Heart right ventricle (tissue), 16 donors: ENCODE results near the gene DSN1. TPM values are rescaled to one million over a fixed set of nuclear protein-coding genes. Genes with fewer than 3 reads are reported as not detected.

Source experiments
- ATAC-seq, 8 donors: fragments of 200-7000 bp; cut with Tn5 transposase; one replicate each; pipeline ENCODE4 v1.9.1; 2020; ENCODE audit warnings: mild to moderate bottlenecking in 8 of 8, moderate library complexity in 8 of 8, moderate number of reproducible peaks in 1 of 8
- DNase-seq, 2 donors: peaks; one replicate each; pipeline ENCODE4 v3.0.0-alpha.2; 2020
- H3K27ac ChIP-seq, 10 donors: fragments of 200-600 bp; sonication (generic) in 2 of 10; one replicate each; pipeline versions ENCODE4 v1.5.0 to v1.8.0; 2020 to 2022; ENCODE audit warnings: mild to moderate bottlenecking in 3 of 10
- H3K27me3 ChIP-seq, 7 donors: fragments of 200-600 bp; one replicate each; pipeline ENCODE4 v1.8.0; 2021 to 2022; ENCODE audit warnings: mild to moderate bottlenecking in 2 of 7
- H3K36me3 ChIP-seq, 9 donors: fragments of 200-600 bp; sonication (generic) in 1 of 9; one replicate each; pipeline versions ENCODE4 v1.5.0 to v1.8.0; 2020 to 2022; ENCODE audit warnings: mild to moderate bottlenecking in 2 of 9
- H3K4me1 ChIP-seq, 9 donors: fragments of 200-600 bp; sonication (generic) in 1 of 9; one replicate each; pipeline versions ENCODE4 v1.5.0 to v1.8.0; 2020 to 2022; ENCODE audit warnings: mild to moderate bottlenecking in 4 of 9
- H3K4me3 ChIP-seq, 10 donors: fragments of 200-600 bp; sonication (generic) in 2 of 10; one replicate each; pipeline versions ENCODE4 v1.5.0 to v1.8.0; 2020 to 2022; ENCODE audit warnings: mild to moderate bottlenecking in 7 of 10, moderate library complexity in 2 of 10
- H3K9me3 ChIP-seq, 11 donors: fragments of 200-600 bp in 10 of 11; sonication (generic) in 2 of 11; one replicate each; pipeline versions ENCODE4 v1.5.0 to v1.8.0; 2013 to 2022; ENCODE audit warnings: mild to moderate bottlenecking in 2 of 11, control low read depth in 1 of 11, moderate library complexity in 1 of 11
- WGBS, 2 donors: extraction: QIAGEN DNeasy Blood & Tissue Kit; methylation state at CpG; one replicate each; pipeline ENCODE4 v1.1.7; 2013; ENCODE audit warnings: inconsistent platforms in 1 of 2; 5-methylcytosine and 5-hydroxymethylcytosine counted together
- intact Hi-C, 10 donors: fragments of 100-400 bp; cut with DNase I; formaldehyde crosslinking; loops; one replicate each; pipeline versions ENCODE4 v1.11.1 to v1.14.2; 2022
- polyA plus RNA-seq, 2 donors: library from polyadenylated mRNA; stranded (reverse); fragments of 200-250 nt; gene quantifications; one replicate each; pipeline ENCODE4 v1.2.3, GENCODE V29; 2013
- total RNA-seq, 10 donors: library from RNA; stranded (reverse); fragmentation: NEBNext Ultra II Directional in 3 of 10; extraction: Animal tissue kit (Norgen Biotek cat#: 25700) in 3 of 10; gene quantifications; one replicate each; pipeline versions ENCODE4 v1.2.1 to v1.2.4, GENCODE V29; 2021 to 2023
- TF ChIP-seq, protein P1 (sequence below), 9 donors: fragments of 200-600 bp; sonication (generic) in 2 of 9; IDR thresholded peaks; one replicate each; pipeline versions ENCODE4 v1.5.0 to v1.8.0; 2021 to 2022; ENCODE audit warnings: antibody characterized with exemption in 9 of 9, mild to moderate bottlenecking in 5 of 9, moderate library complexity in 1 of 9
- donor health status: Arrhythmogenic right ventricular cardiomyopathy.
- donor health status: ischemic (EF 13 %, LVEDD 7.1; RV severe dilation, severe dysfunction).
- donor health status: healthy with polysubstance abuse.
- donor health status: DM: no; HTN: yes; CAD: no.
- donor health status: DM: no; HTN: no; CAD: no.
- donor health status: ischemic (EF 25% LVEDD 6.9; RV normal size, moderate dysfunction).
- donor health status: ischemic (EF 25% LVEDD 5.7; RV mildly dilated, moderate dysfunction).
- donor health status: healthy.
- donor health status: DM: yes; HTN: yes; CAD: no.
- donor health status: Ischemic cardiomyopathy.
- donor health status: ischemic (EF 35%, LVEDD 5.7; RV mildly dilated, moderate dysfunction).
- donor health status: nonischemic (EF 11% LVEDD 7.7; RV severe dilation, severe dysfunction).
- donor health status: DM: yes; HTN: yes; CAD: no.
- donor health status: PGD.
- donor health status: ischemic (EF 29% LVEDD 5.4; RV normal size, mild dysfunction).
- donor health status: nonischemic (EF 23%, LVEDD 6.1; RV moderate dilation, normal function).

DSN1 gene
- total and polyA plus RNA-seq, 12 donors, result 3.2 to 6.0 (median 4.9) TPM

DNA sequence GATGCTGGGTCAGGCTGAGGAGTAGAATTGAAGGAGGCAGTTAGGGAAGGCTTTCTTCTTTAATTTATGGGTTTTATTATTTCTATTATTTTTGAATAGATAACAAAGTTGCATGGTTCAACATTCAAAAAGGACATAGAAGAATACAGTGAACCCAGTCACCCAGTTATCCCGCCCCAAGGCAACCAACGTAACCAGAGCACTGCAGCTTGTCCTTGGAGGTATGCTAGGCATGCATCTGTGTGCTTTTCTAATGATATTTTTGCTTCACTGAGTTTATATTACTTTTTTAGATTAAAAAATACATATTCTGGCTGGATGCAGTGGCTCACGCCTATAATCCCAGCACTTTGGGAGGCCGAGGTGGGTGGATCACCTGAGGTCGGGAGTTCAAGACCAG, 47.4 kb upstream of the DSN1 start:
- ATAC-seq (no peak), DNase-seq (no peak)
- H3K4me3 ChIP-seq, result no peak overlapping the region
- intact Hi-C loops, result loop anchor here in 1 of 10 donors (5.0 kb wide), 1 partner anchor 41 kb away; a partner anchor contains a TSS
- H3K36me3 ChIP-seq, result peaks cover 0 to 89% (median 22%) of the 10 kb centered on the region in 9 donors
- no peak overlapping the region for H3K27ac ChIP-seq
- no peaks in the 10 kb centered on the region for H3K27me3 ChIP-seq
- TF ChIP-seq, protein P1, sequence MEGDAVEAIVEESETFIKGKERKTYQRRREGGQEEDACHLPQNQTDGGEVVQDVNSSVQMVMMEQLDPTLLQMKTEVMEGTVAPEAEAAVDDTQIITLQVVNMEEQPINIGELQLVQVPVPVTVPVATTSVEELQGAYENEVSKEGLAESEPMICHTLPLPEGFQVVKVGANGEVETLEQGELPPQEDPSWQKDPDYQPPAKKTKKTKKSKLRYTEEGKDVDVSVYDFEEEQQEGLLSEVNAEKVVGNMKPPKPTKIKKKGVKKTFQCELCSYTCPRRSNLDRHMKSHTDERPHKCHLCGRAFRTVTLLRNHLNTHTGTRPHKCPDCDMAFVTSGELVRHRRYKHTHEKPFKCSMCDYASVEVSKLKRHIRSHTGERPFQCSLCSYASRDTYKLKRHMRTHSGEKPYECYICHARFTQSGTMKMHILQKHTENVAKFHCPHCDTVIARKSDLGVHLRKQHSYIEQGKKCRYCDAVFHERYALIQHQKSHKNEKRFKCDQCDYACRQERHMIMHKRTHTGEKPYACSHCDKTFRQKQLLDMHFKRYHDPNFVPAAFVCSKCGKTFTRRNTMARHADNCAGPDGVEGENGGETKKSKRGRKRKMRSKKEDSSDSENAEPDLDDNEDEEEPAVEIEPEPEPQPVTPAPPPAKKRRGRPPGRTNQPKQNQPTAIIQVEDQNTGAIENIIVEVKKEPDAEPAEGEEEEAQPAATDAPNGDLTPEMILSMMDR (IDR thresholded peaks at IDR 0.05), result no peak
- peaks cover 0 to 48% (median 29%) of the 10 kb centered on the region in 9 donors for H3K4me1 ChIP-seq
- WGBS, 2 donors, result 88 to 89% methylated on average over 5 of the region's 5 CpGs
- H3K9me3 ChIP-seq, result no peaks in the 10 kb centered on the region

DNA sequence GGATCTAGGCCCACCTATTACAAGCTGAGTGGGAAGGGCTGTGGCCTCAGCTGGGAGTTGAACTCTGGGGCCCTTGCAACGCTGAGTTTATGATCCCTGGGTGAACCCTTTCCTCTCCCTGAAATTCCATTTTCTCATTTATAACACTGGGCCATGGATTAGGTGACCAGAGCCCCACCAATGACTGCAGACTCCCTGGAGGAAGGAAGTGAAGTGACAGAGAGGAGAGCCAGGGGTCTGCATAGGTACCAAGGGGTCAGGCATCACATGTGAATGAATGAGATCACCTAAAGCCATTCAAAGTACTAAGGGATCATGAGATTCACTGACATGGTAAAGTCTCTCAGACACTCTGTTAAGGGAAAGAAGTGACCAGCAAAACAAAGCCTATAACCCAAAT, 46.5 kb upstream of the DSN1 start:
- H3K27me3 ChIP-seq, result no peaks in the 10 kb centered on the region
- H3K4me1 ChIP-seq, result peaks cover 0 to 48% (median 29%) of the 10 kb centered on the region in 9 donors
- peak overlapping the region in 7 of 10 donors; percentile 7 to 65 (median 38) for H3K27ac ChIP-seq
- intact Hi-C loops, result loop anchor here in 1 of 10 donors (5.0 kb wide), 1 partner anchor 42 kb away; a partner anchor contains a TSS
- no peak overlapping the region for H3K4me3 ChIP-seq
- H3K36me3 ChIP-seq, result peaks cover 0 to 89% (median 23%) of the 10 kb centered on the region in 9 donors
- 29 to 42% methylated on average over 1 of the region's 1 CpG for WGBS, 2 donors
- peak in 1 of 8 donors; percentile 10 for ATAC-seq
- no peak for DNase-seq
- H3K9me3 ChIP-seq, result no peaks in the 10 kb centered on the region
- TF ChIP-seq, protein P1 (IDR thresholded peaks at IDR 0.05), result no peak

DNA sequence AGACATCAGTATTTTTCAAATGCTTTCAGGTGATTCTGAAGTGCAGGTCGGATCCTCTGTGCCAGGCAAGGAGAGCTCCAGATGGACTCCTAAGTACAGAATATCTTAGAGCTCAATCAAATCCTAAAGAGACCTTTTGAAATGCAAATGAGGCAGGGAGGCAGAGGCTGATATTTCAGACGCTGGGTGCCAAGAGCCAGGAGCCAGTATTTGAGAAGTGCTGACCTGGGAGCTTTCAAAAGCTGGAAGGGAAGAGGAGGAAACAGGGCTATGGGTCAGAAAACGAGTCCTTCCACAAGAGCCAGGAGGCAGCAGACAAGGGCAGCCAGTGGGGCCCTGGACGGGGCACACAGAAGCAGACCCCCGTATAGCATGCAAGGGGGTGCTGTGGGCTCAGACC, 46.1 kb upstream of the DSN1 start:
- Histone ChIP-seq H3K9me3 (no peaks in the 10 kb centered on the region), H3K4me3 (no peak overlapping the region), H3K36me3 (peaks cover 0 to 89% (median 27%) of the 10 kb centered on the region in 9 donors), H3K27me3 (no peaks in the 10 kb centered on the region), H3K27ac (peak overlapping the region in 7 of 10 donors; percentile 7 to 65 (median 38)), H3K4me1 (peaks cover 0 to 48% (median 29%) of the 10 kb centered on the region in 9 donors)
- TF ChIP-seq, protein P1 (IDR thresholded peaks at IDR 0.05), result peak in 3 of 9 donors; percentile 4 to 18 (median 6)
- ATAC-seq (peak in 6 of 8 donors; percentile 8 to 52 (median 22)), DNase-seq (no peak)
- 21 to 31% methylated on average over 5 of the region's 5 CpGs for WGBS, 2 donors
- intact Hi-C loops, result loop anchor here in 2 of 10 donors (5.0 to 10.0 kb wide), 2 partner anchors 43 to 45 kb away; a partner anchor contains a TSS

DNA sequence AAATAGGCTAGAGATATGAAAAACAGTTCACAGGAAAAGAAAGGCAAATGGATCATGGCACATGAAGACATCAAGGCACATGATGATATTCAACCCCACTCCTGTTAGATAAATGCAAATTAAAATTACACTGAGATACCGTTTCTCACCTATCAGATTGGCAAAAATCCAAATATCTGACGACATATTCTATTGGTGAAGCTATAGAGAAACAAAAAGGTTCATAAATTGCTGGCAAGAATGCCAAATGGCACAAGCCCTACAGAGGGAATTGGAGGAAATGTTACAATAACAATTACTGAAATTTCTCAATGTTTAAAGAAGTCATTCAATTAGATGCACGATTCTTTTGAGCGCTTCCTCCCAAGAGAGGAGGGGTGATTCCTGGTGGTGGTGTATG, 45.3 kb upstream of the DSN1 start:
- Histone ChIP-seq H3K27me3 (no peaks in the 10 kb centered on the region), H3K27ac (peak overlapping the region in 2 of 10 donors; percentile 7 to 48), H3K4me3 (no peak overlapping the region), H3K4me1 (peaks cover 0 to 48% (median 29%) of the 10 kb centered on the region in 9 donors), H3K36me3 (peaks cover 0 to 89% (median 23%) of the 10 kb centered on the region in 9 donors), H3K9me3 (no peaks in the 10 kb centered on the region)
- intact Hi-C loops, result loop anchor here in 1 of 10 donors (10.0 kb wide), 1 partner anchor 46 kb away; a partner anchor contains a TSS
- DNase-seq (no peak), ATAC-seq (no peak)
- WGBS, 2 donors, result 48 to 57% methylated on average over 4 of the region's 4 CpGs
- TF ChIP-seq, protein P1 (IDR thresholded peaks at IDR 0.05), result no peak
